HG03060 (cell line): ENCODE measurements around the gene SULF2.
"Not testable (repeated sequence)": the region's sequence is repeated elsewhere in the genome, so short reads cannot be mapped to it uniquely, and the experiment has no call there.

Experiments used
- ATAC-seq: cut with Tn5 transposase; IDR thresholded peaks from one replicate; pipeline ENCODE4 v1.9.1; 2021; ENCODE audit warnings: low read depth, moderate number of reproducible peaks; ENCODE audit not compliant: unreplicated experiment

SULF2 gene

DNA sequence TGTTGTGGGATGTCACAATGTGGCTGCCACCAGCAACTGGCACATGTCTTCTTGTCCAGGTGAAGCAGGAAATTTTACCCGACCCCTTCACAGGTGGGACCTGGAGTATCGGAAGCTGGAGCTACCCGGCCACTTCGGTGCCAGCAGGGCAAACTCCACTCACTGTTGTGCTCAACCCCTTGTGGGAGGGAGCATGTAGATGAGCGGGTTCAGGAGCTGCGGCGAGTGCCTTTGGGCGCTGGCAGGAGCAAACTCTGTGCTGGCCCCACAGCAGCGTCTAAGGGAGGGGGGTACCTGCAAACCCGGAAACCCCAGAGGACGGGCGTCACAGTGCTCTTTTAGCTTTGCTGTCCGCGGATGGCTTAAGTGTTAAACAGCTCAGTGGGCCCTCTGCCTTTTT lies 20.7 kb upstream of the SULF2 start:
- no peak for ATAC-seq

- not testable (repeated sequence) for ATAC-seq
These were observed 19.7 kb upstream of the SULF2 start for GRCh38 chr20:47804972-47805371.

GRCh38 chr20:47804224-47804825 lies 19.0 kb upstream of the SULF2 start:
- ATAC-seq, result not testable (repeated sequence)

DNA sequence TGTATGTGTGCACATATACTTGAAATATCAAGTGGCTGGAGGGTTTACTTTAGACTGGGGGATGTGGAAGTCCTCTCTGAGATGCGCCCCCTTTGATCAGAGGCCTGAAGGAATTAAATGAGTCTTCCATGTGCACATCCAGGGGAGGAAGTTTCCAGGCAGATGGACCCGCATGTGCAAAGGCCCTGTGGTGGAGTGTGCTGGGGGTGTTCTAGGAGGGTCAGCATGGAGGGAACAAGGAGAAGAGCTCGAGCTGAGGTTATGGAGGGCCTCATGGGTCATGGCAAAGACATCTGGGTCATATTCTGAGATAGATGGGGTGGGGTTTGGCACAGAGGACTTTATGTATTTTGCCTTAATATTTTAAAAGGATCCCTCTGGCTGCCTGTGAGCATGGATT lies 17.7 kb upstream of the SULF2 start:
- no peak for ATAC-seq

DNA sequence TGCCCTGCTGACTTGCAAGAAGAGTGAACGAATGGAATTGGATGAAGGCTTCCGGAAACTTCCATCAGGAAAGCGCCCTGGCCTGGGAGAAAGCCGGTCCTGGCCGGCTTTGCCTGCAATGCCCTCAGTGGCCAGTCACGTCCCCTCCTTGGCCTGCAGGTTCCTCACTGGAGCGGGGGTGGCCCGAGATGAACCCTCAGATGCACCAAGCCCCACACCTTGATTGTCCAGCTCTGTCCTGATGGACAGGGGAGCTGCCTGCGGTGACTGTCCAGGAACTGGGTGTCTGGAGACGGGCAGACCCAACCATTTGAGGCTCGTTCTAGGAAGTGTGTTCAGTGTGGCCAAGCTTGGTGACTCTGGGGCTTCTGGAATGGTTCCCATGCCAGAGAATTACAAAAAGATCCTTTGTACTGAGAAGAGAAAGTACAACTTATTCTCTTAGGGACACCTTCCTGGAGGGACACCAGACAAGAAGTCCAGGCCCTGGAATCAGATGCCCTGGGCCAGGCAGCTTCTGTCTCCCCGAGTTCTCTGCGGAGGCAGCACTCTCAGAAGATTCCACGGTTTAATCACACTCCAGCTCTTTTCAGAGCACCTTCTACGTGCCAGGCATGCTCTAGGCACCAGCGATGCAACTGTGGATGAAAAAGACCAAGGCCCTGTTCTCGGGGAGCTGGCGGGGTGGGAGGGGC lies 17.1 kb upstream of the SULF2 start:
- ATAC-seq, result no peak

GRCh38 chr20:47801759-47802158 lies 16.5 kb upstream of the SULF2 start:
- ATAC-seq, result no peak

DNA sequence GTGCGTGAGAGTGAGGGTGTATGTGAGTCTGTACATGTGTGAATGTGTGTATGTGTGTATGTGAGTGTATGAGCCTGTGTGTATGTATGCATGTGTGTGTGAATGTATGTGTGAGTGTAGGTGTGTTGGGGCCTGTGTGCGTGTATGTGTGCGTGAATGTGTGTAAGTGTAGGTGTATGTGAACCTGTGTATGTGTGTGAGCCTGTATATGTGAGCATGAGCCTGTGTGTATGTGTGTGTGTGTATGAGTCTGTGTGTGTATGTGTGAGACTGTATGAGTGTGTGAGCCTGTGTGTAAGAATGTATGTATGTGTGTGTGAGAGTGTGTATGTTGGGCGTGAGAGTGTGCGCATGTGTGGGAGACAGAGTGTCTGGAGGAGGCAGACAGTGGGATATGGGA lies 15.8 kb upstream of the SULF2 start:
- ATAC-seq, result no peak

- ATAC-seq, result no peak
These were observed 15.3 kb upstream of the SULF2 start for GRCh38 chr20:47800623-47801022.

DNA sequence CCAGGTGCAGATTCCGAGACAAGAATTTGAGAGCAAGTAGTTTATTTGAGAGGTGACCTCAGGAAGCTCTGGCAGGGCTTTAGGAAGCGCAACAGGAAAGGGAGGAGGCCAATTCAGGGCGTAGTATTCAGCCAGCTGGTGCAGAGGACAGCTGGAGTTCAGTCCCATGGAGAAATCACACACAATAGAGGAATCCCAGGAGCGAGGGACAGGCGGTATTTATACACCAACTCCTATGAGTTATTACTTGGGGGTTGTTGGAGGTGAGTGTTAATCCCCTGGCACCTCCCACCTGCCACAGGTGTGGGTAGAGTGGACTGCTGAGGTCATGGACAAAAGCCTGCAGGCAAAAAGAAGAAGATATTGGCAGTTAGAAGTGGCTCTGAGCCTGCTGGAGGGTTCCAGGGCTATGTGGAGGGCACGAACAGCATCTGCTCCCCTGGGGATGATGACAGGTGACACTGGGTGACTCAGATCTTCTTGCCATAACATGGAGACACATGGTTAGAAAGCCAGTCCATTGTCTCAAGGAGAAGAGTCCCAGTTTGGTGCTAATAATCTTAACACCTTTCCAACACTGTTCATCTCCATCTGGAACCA lies 13.9 kb upstream of the SULF2 start:
- no peak for ATAC-seq

DNA sequence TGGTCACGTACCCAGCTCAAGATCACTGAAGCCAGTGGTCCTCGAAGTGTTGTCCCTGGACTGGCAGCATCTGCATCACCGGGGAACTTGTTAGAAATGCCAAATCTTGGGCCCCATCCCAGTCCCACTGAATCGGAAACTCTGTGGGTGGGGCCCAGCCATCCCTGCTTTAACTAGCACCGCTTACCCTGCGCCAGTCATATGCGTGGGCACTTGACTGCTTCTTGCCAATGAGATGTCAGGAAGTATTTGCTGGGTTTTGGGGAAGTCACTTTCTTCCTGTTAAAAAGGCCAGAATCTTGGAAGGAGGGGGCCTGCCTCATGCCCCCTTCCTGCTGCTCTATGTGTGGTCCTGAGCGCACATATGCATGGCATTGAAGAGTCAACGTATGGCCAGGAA lies 11.7 kb upstream of the SULF2 start:
- ATAC-seq, result no peak

GRCh38 chr20:47795214-47795907 lies 10.1 kb upstream of the SULF2 start:
- ATAC-seq, result no peak

- not testable (repeated sequence) for ATAC-seq
These were observed 9.0 kb upstream of the SULF2 start for GRCh38 chr20:47794264-47794663.

- ATAC-seq, result no peak
These were observed 6.8 kb upstream of the SULF2 start for GRCh38 chr20:47792021-47792618.

- ATAC-seq, result no peak
These were observed 5.9 kb upstream of the SULF2 start for GRCh38 chr20:47791084-47791599.

GRCh38 chr20:47790580-47790965 lies 5.3 kb upstream of the SULF2 start:
- no peak for ATAC-seq

- ATAC-seq, result no peak
These were observed 4.7 kb upstream of the SULF2 start for GRCh38 chr20:47789764-47790579.

- no peak for ATAC-seq
These were observed 3.9 kb upstream of the SULF2 start for GRCh38 chr20:47789081-47789763.

- ATAC-seq, result no peak
These were observed 3.4 kb upstream of the SULF2 start for GRCh38 chr20:47788741-47789080.

DNA sequence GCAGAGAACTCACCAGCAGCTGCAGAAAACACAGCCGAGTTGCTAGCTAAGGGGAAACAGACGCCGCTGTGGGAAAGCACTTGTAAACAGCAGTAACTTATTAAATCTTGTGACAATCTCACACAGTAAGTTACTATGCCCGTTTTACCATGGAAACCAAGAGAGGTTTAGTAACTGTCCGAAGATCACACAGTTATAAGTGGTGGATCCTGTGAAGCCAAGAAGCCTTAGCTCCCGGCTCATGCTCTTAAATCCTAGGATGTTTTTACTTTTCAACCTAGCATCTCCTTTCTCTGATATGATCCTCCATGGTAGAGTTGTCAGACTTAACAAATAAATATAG lies 1.5 kb upstream of the SULF2 start:
- ATAC-seq, result no peak
